H9 (cell line): ENCODE data around the gene NR1H4. TPM values are rescaled to one million over a fixed set of nuclear protein-coding genes. Genes with fewer than 3 reads are reported as not detected.

Source experiments
- DNase-seq: peaks from one replicate; pipeline ENCODE4 v3.0.0-alpha.2; 2017
- H2AFZ ChIP-seq: one replicate; pipeline ENCODE4 v1.6.1; 2013; ENCODE audit warnings: mild to moderate bottlenecking, low read length, control low read depth, moderate library complexity
- H2AK5ac ChIP-seq: 2 replicates; pipeline ENCODE4 v1.6.1; 2013; ENCODE audit warnings: low read length, control low read depth, mixed read lengths; ENCODE audit not compliant: insufficient read length
- H2BK120ac ChIP-seq: one replicate; pipeline ENCODE4 v1.6.1; 2013; ENCODE audit warnings: low read depth, mild to moderate bottlenecking, low read length, control low read depth, inconsistent platforms; ENCODE audit not compliant: poor library complexity, severe bottlenecking
- H2BK12ac ChIP-seq: 2 replicates; pipeline ENCODE4 v1.6.1; 2013; ENCODE audit warnings: low read length, control low read depth, mixed read lengths, low read depth; ENCODE audit not compliant: insufficient read length
- H2BK15ac ChIP-seq: 2 replicates; pipeline ENCODE4 v1.6.1; 2013; ENCODE audit warnings: low read depth, low read length, control low read depth
- H2BK20ac ChIP-seq: one replicate; pipeline ENCODE4 v1.6.1; 2013; ENCODE audit warnings: low read depth, mild to moderate bottlenecking, low read length, control low read depth, inconsistent platforms; ENCODE audit not compliant: poor library complexity, severe bottlenecking
- H2BK5ac ChIP-seq: 2 replicates; pipeline ENCODE4 v1.6.1; 2013; ENCODE audit warnings: low read length, control low read depth, mixed read lengths; ENCODE audit not compliant: insufficient read length
- H3K14ac ChIP-seq: 2 replicates; pipeline ENCODE4 v1.6.1; 2013; ENCODE audit warnings: low read length, control low read depth; ENCODE audit not compliant: insufficient read depth
- H3K18ac ChIP-seq: 2 replicates; pipeline ENCODE4 v1.6.1; 2013; ENCODE audit warnings: low read depth, mild to moderate bottlenecking, mixed read lengths, low read length, control low read depth; ENCODE audit not compliant: insufficient read length
- H3K23ac ChIP-seq: 2 replicates; pipeline ENCODE4 v1.6.1; 2013; ENCODE audit warnings: low read length, control low read depth, mixed read lengths, low read depth; ENCODE audit not compliant: insufficient read length
- H3K23me2 ChIP-seq: 2 replicates; pipeline ENCODE4 v1.6.1; 2013; ENCODE audit warnings: low read depth, mild to moderate bottlenecking, mixed read lengths, low read length, control low read depth; ENCODE audit not compliant: insufficient read length, poor library complexity, severe bottlenecking
- H3K27ac ChIP-seq: 2 replicates; pipeline ENCODE4 v1.5.1; 2013; ENCODE audit warnings: low read length, control low read depth, mixed read lengths, low read depth; ENCODE audit not compliant: insufficient read length
- H3K27me3 ChIP-seq: 2 replicates; pipeline ENCODE4 v1.6.1; 2013; ENCODE audit warnings: low read length, control low read depth, inconsistent platforms; ENCODE audit not compliant: insufficient read depth
- H3K4ac ChIP-seq: 2 replicates; pipeline ENCODE4 v1.6.1; 2013; ENCODE audit warnings: low read depth, mild to moderate bottlenecking, control low read depth, inconsistent platforms, low read length, moderate library complexity
- H3K4me1 ChIP-seq: 2 replicates; pipeline ENCODE4 v1.6.1; 2013; ENCODE audit warnings: low read length, control low read depth, inconsistent platforms; ENCODE audit not compliant: insufficient read depth
- H3K4me2 ChIP-seq: 2 replicates; pipeline ENCODE4 v1.6.1; 2013; ENCODE audit warnings: low read length, control low read depth, mixed read lengths; ENCODE audit not compliant: insufficient read length, insufficient read depth
- H3K56ac ChIP-seq: 2 replicates; pipeline ENCODE4 v1.6.1; 2013; ENCODE audit warnings: low read depth, mild to moderate bottlenecking, mixed read lengths, low read length, control low read depth; ENCODE audit not compliant: insufficient read length
- H3K79me1 ChIP-seq: 2 replicates; pipeline ENCODE4 v1.6.1; 2013; ENCODE audit warnings: low read depth, mild to moderate bottlenecking, moderate library complexity, low read length, control low read depth, inconsistent platforms; ENCODE audit not compliant: insufficient read depth, poor library complexity, severe bottlenecking
- H3K79me2 ChIP-seq: 2 replicates; pipeline ENCODE4 v1.6.1; 2013; ENCODE audit warnings: low read length, control low read depth, inconsistent platforms; ENCODE audit not compliant: insufficient read depth
- H3K9ac ChIP-seq: 2 replicates; pipeline ENCODE4 v1.6.1; 2013; ENCODE audit warnings: low read length, control low read depth, mixed read lengths; ENCODE audit not compliant: insufficient read length; ENCODE audit errors: extremely low read depth
- H3K9me3 ChIP-seq: one replicate; pipeline ENCODE4 v1.6.1; 2013; ENCODE audit warnings: low read depth, low read length, inconsistent platforms; ENCODE audit not compliant: control insufficient read depth
- H3T11ph ChIP-seq: one replicate; pipeline ENCODE4 v1.6.1; 2013; ENCODE audit warnings: mild to moderate bottlenecking, low read length, control low read depth, inconsistent platforms
- H4K20me1 ChIP-seq: one replicate; pipeline ENCODE4 v1.6.1; 2013; ENCODE audit not compliant: control insufficient read depth, insufficient read length, insufficient read depth
- H4K5ac ChIP-seq: 2 replicates; pipeline ENCODE4 v1.6.1; 2013; ENCODE audit warnings: low read depth, mild to moderate bottlenecking, mixed read lengths, low read length, control low read depth; ENCODE audit not compliant: insufficient read length
- H4K8ac ChIP-seq: replicated peaks from 2 replicates; pipeline ENCODE4 v1.6.1; 2013; ENCODE audit warnings: low read length, control low read depth, mixed read lengths, low read depth; ENCODE audit not compliant: insufficient read length
- H4K91ac ChIP-seq: 2 replicates; pipeline ENCODE4 v1.6.1; 2013; ENCODE audit warnings: low read depth, mild to moderate bottlenecking, moderate library complexity, mixed read lengths, low read length, control low read depth; ENCODE audit not compliant: insufficient read length
- H3K27ac Mint-ChIP-seq, 3 experiments: 2 replicates in 2 of 3; 3 replicates in 1 of 3; pipeline ENCODE4 v1.8.0; 2020 to 2021; ENCODE audit warnings: mixed read lengths in 3 of 3, mild to moderate bottlenecking in 1 of 3, moderate library complexity in 1 of 3
- H3K27me3 Mint-ChIP-seq: 2 replicates; pipeline ENCODE4 v1.8.0; 2021; ENCODE audit warnings: low read depth, mild to moderate bottlenecking, moderate library complexity, mixed read lengths
- H3K36me3 Mint-ChIP-seq, 3 experiments: 2 replicates in 2 of 3; 3 replicates in 1 of 3; pipeline ENCODE4 v1.8.0; 2020 to 2021; ENCODE audit warnings: low read depth in 3 of 3, mixed read lengths in 3 of 3; ENCODE audit not compliant: insufficient read depth in 1 of 3
- H3K4me1 Mint-ChIP-seq, 2 experiments: 2 replicates each; pipeline ENCODE4 v1.8.0; 2020; ENCODE audit warnings: mixed read lengths in 2 of 2
- H3K4me3 Mint-ChIP-seq, 2 experiments: 2 replicates in 1 of 2; 3 replicates in 1 of 2; pipeline ENCODE4 v1.8.0; 2020 to 2021; ENCODE audit warnings: mild to moderate bottlenecking in 2 of 2, mixed read lengths in 2 of 2, moderate library complexity in 1 of 2
- H3K9me3 Mint-ChIP-seq, 2 experiments: 2 replicates in 1 of 2; 3 replicates in 1 of 2; pipeline ENCODE4 v1.8.0; 2020; ENCODE audit warnings: mild to moderate bottlenecking in 2 of 2, mixed read lengths in 2 of 2, moderate library complexity in 1 of 2
- WGBS: extraction: QIAGEN DNeasy Blood & Tissue Kit; methylation state at CpG from one replicate; pipeline ENCODE4 v1.1.7; 2013; ENCODE audit warnings: missing lambda C conversion rate, low lambda C conversion rate, mixed read lengths; ENCODE audit not compliant: insufficient read length; ENCODE audit errors: extremely low coverage; 5-methylcytosine and 5-hydroxymethylcytosine counted together
- total RNA-seq: library from RNA; stranded (reverse); gene quantifications from 2 replicates; pipeline ENCODE4 v1.2.1, GENCODE V29; 2021
- TF ChIP-seq, protein P1 (sequence below): fragments of 200-600 bp; sonication (generic); conservative IDR thresholded peaks from 3 replicates; pipeline ENCODE4 v1.8.0; 2021; ENCODE audit warnings: antibody characterized with exemption, mild to moderate bottlenecking

NR1H4 gene
- total RNA-seq, 1 experiment from 2014 or later = not detected

DNA sequence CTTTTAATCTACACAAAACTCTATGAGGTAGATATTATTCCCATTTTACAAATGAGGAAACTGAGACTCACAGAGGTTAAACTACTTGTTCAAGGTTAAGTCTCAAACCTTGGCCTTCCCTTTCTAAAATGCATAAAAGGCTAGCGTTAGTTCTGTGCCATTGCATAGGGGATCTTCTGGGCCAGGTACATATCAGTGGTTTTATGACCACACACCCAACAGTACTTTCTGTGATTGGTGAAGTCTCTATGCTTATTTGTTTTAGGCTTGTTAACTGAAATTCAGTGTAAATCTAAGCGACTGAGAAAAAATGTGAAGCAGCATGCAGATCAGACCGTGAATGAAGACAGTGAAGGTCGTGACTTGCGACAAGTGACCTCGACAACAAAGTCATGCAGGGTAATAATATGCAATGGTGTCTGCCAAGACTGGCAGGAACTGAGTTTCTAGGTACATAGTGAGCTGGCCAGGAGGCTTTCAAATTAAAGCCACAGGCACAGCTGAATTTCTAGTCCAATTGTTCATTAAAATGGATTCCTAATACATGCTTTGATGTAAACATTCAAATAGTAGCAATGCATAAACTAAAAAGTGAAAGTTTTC is 61.1 kb downstream of the NR1H4 start:
- H3K79me1 ChIP-seq = no peaks in the 10 kb centered on the region
- Mint-ChIP-seq H3K4me3 (no peak overlapping the region), H3K27ac (no peak overlapping the region), H3K27me3 (no peaks in the 10 kb centered on the region), H3K9me3 (no peaks in the 10 kb centered on the region), H3K4me1 (peaks cover 0 to 3% of the 10 kb centered on the region in 2 experiments; a peak in 1 of 4 replicates), H3K36me3 (no peaks in the 10 kb centered on the region)
- no peaks in the 10 kb centered on the region for H4K20me1 ChIP-seq
- no peak overlapping the region for H4K5ac ChIP-seq
- no peak overlapping the region for H2BK20ac ChIP-seq
- H3K27ac ChIP-seq = no peak overlapping the region
- H3K23ac ChIP-seq = no peak overlapping the region
- H2AFZ ChIP-seq = no peak overlapping the region
- H2BK120ac ChIP-seq = no peak overlapping the region
- H3K23me2 ChIP-seq = no peaks in the 10 kb centered on the region
- no peaks in the 10 kb centered on the region for H3K79me2 ChIP-seq
- H2AK5ac ChIP-seq = no peak overlapping the region
- H3K9ac ChIP-seq = no peak overlapping the region
- no peak overlapping the region for H3K4me2 ChIP-seq
- no peaks in the 10 kb centered on the region for H3K9me3 ChIP-seq
- no peak overlapping the region for H3T11ph ChIP-seq
- no peak overlapping the region for H3K18ac ChIP-seq
- no peak overlapping the region for H4K91ac ChIP-seq
- no peak overlapping the region for H2BK15ac ChIP-seq
- H3K14ac ChIP-seq = no peak overlapping the region
- H2BK12ac ChIP-seq = no peak overlapping the region
- no peaks in the 10 kb centered on the region for H3K4me1 ChIP-seq
- WGBS = no CpG with 5 or more reads among the region's 6 CpGs
- H3K56ac ChIP-seq = no peak overlapping the region
- TF ChIP-seq, protein P1, sequence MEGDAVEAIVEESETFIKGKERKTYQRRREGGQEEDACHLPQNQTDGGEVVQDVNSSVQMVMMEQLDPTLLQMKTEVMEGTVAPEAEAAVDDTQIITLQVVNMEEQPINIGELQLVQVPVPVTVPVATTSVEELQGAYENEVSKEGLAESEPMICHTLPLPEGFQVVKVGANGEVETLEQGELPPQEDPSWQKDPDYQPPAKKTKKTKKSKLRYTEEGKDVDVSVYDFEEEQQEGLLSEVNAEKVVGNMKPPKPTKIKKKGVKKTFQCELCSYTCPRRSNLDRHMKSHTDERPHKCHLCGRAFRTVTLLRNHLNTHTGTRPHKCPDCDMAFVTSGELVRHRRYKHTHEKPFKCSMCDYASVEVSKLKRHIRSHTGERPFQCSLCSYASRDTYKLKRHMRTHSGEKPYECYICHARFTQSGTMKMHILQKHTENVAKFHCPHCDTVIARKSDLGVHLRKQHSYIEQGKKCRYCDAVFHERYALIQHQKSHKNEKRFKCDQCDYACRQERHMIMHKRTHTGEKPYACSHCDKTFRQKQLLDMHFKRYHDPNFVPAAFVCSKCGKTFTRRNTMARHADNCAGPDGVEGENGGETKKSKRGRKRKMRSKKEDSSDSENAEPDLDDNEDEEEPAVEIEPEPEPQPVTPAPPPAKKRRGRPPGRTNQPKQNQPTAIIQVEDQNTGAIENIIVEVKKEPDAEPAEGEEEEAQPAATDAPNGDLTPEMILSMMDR = no peak
- H3K4ac ChIP-seq = no peak overlapping the region
- DNase-seq = no peak
- H2BK5ac ChIP-seq = no peak overlapping the region
- no peaks in the 10 kb centered on the region for H3K27me3 ChIP-seq
- H4K8ac ChIP-seq = no peak overlapping the region
